NOMO-1 treated with dmso at 0.1 percent for 144 hours (cell line): Measurements from ENCODE around the gene KCNMA1.

Experiments used
- DNase-seq: peaks from one replicate; lab custom pipeline; 2025; ENCODE audit not compliant: unreplicated experiment; lab: John Stamatoyannopoulos, UW

The KCNMA1 gene

DNA sequence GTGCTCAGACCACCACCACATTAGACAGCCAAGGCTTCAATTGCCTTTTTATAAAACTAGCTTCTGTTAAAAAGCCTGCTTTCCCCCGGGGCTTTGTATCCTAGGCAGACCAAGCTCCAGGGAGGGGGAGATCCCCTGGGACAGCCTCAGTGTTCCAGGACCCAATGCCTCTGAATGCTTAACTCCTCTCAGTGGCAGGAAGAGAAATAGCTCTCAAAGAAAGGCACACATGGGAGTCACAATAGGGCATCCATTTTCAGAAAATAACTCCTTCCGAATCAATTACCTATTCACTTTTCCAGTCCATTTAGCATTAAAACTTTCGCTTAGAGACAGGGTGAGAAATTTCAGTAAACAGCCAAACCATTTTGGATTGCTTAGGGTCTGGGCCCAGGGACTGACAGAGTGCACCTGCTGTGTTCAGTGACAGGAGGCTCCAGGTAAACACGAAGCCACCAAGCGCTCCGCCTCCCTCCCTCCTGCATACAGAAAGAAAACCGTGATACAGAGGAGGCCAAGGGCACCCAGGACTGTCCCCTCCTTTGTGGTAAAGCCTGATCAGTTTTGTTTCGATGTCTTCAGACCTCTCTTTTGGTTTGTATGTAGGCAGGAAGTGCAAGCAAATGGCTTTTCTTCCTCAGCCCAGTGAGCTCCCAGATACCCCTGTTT is 599.7 kb downstream of the KCNMA1 start:
- no peak for DNase-seq

DNA sequence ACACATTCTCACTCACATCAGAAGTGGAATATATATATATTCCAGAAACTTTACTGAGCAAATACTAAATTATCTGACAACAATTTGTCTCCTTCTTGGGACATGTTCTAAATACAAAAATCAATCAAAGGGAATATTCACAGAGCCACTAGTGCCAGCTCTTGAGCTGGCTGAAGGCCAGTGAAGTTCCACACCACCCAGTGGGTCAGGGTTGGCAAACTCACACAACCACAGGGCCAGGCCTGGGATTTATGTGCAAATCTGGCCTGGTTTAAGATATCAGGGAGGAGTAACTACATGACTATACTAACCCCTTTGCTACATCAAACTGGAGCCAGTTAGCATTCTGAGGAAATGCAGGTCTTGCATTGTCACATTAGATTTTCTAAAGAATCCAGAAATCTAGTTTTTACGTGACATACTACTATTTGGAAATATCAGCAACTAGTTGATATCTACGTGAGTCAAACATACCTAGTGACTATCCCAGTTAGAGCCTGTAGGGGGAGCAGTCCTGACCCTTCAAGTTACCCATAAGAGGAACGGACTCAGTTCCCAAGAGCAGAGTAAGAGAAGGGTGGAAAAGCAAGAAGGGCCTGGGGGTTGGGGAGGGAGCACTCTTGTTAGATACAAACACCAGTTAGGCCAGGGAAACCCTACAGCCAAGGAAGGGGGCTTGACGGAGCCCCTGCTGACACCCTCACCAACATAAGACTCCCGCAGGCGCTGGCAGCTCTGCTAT is 600.4 kb downstream of the KCNMA1 start:
- DNase-seq = no peak

DNA sequence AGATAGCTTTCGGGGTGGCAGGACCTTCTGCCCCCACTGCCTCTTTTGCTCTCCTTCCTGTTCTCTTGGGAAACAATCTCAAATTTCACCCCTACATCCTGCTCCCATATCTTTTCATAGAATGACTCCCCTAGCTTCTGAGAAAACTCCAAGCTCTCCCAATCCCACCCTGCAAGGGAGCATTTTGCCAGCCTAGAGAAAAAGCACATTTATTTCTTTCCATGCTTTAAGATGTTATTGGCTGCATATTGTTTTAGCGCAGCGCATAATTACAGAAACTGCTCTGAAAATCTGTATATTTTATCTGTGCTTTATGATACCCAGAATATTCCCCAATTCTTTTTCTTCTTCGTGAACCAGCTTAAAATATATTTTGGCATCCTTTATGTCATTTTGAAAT is 601.3 kb downstream of the KCNMA1 start:
- DNase-seq = no peak

GRCh38 chr10:77034795-77035194 is 602.8 kb downstream of the KCNMA1 start:
- no peak for DNase-seq

DNA sequence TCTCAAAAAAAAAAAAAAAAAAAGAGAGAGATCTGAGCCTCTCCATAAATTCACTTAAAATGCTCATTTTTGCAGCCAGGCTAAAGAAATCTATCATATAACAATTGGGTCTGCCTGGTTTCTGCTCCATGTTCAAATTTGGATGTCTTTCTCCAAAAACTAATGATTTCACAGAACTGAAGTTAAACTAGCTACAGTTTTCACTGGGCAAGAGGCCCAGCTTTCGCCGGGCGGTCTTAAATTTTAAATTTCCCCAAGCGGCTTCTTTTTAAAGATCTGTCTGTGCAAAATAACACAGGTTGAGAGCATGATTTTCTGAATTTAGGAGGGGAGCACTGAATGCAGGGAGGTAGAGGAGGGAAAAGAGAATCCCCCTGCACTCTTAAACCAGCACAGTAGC is 603.4 kb downstream of the KCNMA1 start:
- DNase-seq = no peak

DNA sequence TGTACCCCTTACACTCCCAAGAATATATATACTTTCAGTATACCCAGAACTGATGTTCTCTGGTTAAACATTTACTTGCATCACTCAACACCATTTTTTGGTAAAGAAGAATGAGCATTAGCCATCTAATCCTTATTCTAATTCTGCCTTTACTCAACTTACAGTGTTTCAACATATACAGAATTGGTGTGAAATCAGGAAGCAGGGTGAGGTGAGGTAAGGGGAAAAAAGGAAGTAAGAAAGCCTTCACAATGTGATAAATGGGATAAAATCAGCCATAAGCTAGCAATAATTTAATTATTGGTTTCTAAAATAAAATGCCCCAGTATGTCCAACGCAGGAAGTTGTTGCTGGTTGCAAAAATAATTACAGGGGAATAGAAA is 605.4 kb downstream of the KCNMA1 start:
- DNase-seq = peak; percentile 79

DNA sequence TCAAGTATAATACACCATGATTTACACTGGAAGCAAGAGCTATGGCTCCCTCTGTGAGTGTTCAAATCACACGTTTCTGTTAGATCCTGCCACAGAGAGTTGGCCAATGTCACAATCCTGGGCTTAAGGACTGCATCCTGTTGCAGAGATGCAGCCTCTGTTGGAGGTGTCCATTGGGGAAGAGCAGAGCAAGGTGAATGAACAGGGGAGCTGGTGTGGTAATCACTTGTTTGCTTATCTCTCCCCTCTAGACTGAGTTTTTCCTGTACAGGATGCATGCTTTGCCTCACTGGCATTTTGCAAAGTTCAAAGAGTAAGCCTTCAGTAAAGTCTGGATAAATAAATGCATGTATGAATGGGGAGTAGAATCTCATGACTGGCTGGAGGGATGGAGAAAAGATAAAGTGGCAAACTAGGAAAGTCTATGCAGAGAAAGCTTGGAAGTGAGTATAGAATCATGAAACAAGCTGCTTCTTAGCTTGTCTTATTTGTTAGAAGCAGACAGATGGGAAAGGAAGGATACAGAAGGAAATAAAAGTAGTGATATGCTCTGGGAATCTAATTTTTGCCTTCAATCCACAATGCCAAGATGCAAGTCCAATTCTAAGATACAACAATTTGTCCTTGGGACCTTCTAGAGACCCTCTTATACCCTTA is 605.9 kb downstream of the KCNMA1 start:
- no peak for DNase-seq

GRCh38 chr10:77030974-77031373 is 606.6 kb downstream of the KCNMA1 start:
- DNase-seq = no peak

GRCh38 chr10:77029777-77030717 is 607.6 kb downstream of the KCNMA1 start:
- DNase-seq = no peak

DNA sequence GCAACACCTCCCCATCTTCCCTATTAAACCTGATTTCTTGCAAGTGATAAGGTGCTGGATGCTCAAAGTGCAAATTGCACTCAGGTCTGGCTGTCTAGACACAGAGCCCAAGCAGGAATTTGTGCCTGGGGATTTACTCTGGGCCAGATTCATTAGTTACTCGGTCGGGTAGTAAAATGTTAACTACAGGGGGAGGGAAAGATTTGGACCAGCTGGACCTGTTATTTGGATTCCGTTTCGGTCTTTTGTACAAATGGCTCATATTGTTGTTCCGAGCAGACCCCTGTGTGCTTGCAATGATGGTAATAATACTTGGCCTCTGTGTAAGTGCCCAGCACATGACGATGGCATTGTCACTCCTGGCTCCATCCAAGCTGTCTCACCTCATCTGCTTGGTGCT is 609.6 kb downstream of the KCNMA1 start:
- DNase-seq = no peak

DNA sequence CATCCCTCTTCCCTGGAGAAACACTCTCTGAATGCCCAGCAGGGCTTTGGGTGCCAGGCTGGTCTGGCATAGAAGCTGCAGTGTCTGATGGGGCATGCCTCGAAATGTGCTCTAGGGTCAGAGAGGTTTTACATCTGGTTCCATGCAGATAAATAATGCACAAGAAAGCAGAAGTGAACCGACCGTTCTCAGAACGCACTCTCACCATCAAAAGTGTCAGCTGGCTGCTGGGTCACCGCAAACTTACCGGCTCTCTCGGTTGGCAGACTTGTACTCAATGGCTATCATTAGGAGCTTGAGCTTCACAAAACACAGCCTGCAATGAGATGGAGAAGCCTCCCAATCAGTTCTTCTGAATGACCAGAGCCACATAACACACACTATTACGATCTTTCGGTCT is 610.0 kb downstream of the KCNMA1 start:
- DNase-seq = peak; percentile 70

DNA sequence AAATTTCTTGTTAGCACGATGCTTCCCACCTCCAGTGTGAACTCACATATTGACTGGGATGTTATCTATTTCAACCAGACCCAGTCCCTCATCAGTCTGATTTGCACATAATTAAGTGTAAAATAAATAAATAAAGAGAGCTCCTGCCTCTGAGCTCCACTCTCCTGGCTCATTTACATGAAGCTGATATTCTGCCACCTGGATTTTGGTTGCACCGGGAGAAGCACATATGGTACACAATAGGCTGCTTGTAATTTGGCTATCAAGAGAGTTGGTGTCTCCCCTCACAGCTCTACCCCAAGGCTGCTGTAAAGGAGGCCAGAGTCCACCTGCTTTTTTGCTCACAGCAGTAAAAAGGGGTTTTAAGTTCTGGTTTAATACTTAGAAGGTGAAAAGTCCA is 610.5 kb downstream of the KCNMA1 start:
- no peak for DNase-seq

GRCh38 chr10:77026148-77026547 is 611.5 kb downstream of the KCNMA1 start:
- no peak for DNase-seq

DNA sequence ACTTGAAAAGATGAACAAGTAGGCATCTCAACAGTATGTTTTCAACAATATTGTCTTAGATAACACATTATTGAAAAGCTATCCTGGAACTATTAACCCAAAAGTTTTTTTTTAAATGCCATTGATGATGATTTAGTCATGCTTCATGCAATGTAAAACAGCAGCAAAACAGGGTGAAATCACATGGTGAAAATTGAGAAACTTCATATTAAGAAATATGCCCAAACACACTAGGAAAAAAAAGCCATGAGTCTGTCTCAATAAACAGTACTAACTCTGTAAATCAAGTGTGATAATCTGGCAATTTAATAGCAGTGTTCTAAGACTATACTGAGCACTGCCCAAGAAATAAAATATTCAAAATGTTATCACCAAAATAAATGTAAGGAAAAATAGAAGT is 613.1 kb downstream of the KCNMA1 start:
- DNase-seq = no peak

- DNase-seq = no peak
Measured at GRCh38 chr10:77023396-77023795, 614.2 kb downstream of the KCNMA1 start.

DNA sequence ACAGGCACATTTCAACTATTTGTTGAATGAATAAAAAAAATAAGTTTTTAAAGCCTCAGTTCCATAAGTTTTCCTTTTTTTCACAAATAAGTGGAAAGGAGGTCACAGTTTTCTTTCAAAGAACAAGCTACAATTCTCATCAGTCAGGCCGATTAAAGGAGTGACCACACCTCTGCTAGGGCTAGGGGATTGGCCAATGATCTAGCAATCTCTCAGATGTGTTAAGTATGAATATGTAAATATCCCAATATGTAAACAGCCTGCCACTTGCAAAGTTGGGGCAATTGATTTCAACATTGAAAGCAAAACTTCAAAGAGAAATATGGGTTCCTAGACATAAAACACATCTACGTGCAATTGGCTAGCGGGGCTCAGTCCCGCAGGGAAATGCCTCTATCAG is 614.9 kb downstream of the KCNMA1 start:
- no peak for DNase-seq

GRCh38 chr10:77021966-77022490 is 615.6 kb downstream of the KCNMA1 start:
- no peak for DNase-seq

DNA sequence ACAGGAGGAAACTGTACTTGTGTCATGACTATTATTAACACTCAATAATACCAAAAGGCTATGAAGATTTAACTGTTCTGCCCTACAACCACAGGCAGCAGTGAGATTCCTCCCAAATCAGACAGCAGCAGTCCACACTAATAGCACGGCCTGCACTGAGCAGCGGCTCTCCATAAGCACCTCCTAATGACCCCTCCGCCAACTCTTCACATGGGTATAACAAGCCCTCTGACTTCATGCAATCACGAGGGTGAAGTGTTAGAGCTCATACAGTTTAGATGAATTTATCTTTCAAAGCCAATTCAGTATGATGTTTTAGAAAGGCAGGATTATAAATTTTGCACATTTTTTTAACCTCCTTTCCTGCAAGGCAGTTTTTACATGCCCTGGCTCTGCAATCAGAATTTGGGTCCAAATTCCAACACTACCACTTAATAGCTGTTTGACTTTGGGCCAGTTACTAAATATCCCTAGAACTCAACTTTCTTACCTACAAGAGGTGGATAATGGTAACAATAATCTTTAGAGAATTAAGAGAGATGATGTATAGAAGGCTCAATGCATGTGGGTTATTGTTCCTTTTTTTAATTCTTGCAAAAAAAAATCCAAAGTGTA is 617.1 kb downstream of the KCNMA1 start:
- no peak for DNase-seq

GRCh38 chr10:77016855-77017254 is 620.8 kb downstream of the KCNMA1 start:
- DNase-seq = no peak

DNA sequence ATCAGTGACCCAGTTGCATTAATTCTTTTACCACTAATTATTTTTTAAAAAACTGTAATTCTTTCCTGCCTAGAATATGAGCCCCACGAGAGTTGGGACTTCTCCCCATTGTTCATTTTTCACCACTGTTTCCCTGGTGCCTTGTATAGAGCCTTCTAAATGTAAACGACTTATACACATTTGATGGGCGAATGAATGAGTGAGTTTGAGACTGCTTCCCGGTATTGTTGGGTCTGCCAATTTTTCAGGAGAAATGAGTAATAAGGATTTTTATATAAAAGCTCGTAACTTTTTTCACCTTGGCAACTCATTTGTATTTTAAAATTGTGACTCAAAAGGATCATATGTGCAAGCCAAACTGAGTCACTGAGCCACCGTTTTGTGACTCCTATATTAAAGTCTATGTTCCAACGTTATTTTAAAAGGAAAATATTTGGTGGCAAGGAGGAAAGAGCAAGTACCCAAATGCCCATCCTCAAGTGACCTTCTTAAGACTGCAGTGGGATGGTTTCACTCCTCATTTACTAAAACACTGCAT is 621.3 kb downstream of the KCNMA1 start:
- no peak for DNase-seq
